Neural cell (in vitro differentiated cells): ENCODE results near the gene CIROP. TPM values are rescaled to one million over a fixed set of nuclear protein-coding genes. Genes with fewer than 3 reads are reported as not detected.

ENCODE experiments used
- H2AFZ ChIP-seq: fragments of 200-600, 300-800 bp; sonication (generic), shearing (Covaris generic); 2 replicates; pipeline ENCODE4 v1.6.0; 2014; ENCODE audit warnings: low read depth, mild to moderate bottlenecking, antibody characterized with exemption, low read length, moderate library complexity
- H3F3A ChIP-seq: fragments of 200-600 bp; shearing (Covaris generic); 2 replicates; pipeline ENCODE4 v1.6.1; 2016; ENCODE audit warnings: mild to moderate bottlenecking, moderate library complexity, mixed read lengths, antibody characterized with exemption, low read length; ENCODE audit not compliant: insufficient read depth, poor library complexity, severe bottlenecking
- H3K27ac ChIP-seq: fragments of 200-600, 300-800 bp; sonication (generic), shearing (Covaris generic); 2 replicates; pipeline ENCODE4 v1.5.1; 2014; ENCODE audit warnings: mild to moderate bottlenecking, low read length, moderate library complexity
- H3K27me3 ChIP-seq: fragments of 300-800, 200-600 bp; sonication (generic), shearing (Covaris generic); 2 replicates; pipeline ENCODE4 v1.6.0; 2014; ENCODE audit warnings: mild to moderate bottlenecking, low read depth, low read length, moderate library complexity; ENCODE audit not compliant: insufficient read depth
- H3K36me3 ChIP-seq: fragments of 300-800, 200-600 bp; sonication (generic), shearing (Covaris generic); 2 replicates; pipeline ENCODE4 v1.5.1; 2014; ENCODE audit warnings: mild to moderate bottlenecking, antibody characterized with exemption, low read length, moderate library complexity; ENCODE audit not compliant: insufficient read depth
- H3K4me2 ChIP-seq: fragments of 300-800, 200-600 bp; sonication (generic), shearing (Covaris generic); 2 replicates; pipeline ENCODE4 v1.6.0; 2014; ENCODE audit warnings: mild to moderate bottlenecking, low read length
- H3K4me3 ChIP-seq: fragments of 300-800, 200-600 bp; sonication (generic), shearing (Covaris generic); 2 replicates; pipeline ENCODE4 v1.5.1; 2014; ENCODE audit warnings: mild to moderate bottlenecking, low read length, moderate library complexity
- H3K79me2 ChIP-seq: fragments of 200-600 bp; shearing (Covaris generic); replicated peaks from 2 replicates; pipeline ENCODE4 v1.6.0; 2014; ENCODE audit warnings: mild to moderate bottlenecking, low read length, moderate library complexity; ENCODE audit not compliant: insufficient read depth
- H3K9ac ChIP-seq: fragments of 300-800, 200-600 bp; sonication (generic), shearing (Covaris generic); 2 replicates; pipeline ENCODE4 v1.6.1; 2016; ENCODE audit warnings: mild to moderate bottlenecking, low read length, mixed read lengths
- H3K9me2 ChIP-seq: fragments of 200-600 bp; shearing (Covaris generic); 2 replicates; pipeline ENCODE4 v1.6.1; 2016; ENCODE audit warnings: mild to moderate bottlenecking, low read length, mixed read lengths; ENCODE audit not compliant: insufficient read depth
- H3K9me3 ChIP-seq: fragments of 200-600, 300-800 bp; sonication (generic), shearing (Covaris generic); 2 replicates; pipeline ENCODE4 v1.6.1; 2016; ENCODE audit warnings: mild to moderate bottlenecking, mixed run types, low read length, moderate library complexity, mixed read lengths
- H4K20me1 ChIP-seq: fragments of 200-600 bp; shearing (Covaris generic); 2 replicates; pipeline ENCODE4 v1.6.1; 2016; ENCODE audit warnings: mild to moderate bottlenecking, mixed run types; ENCODE audit not compliant: insufficient read depth
- CTCF ChIP-seq: fragments of 450-650 bp; IDR thresholded peaks from 2 replicates; pipeline ENCODE4 v1.5.1; 2014; ENCODE audit warnings: antibody characterized with exemption, mild to moderate bottlenecking, moderate library complexity; ENCODE audit not compliant: poor library complexity, severe bottlenecking
- EP300 ChIP-seq: fragments of 450-650 bp; conservative IDR thresholded peaks from 2 replicates; pipeline ENCODE4 v1.6.1; 2014; ENCODE audit warnings: antibody characterized with exemption, mild to moderate bottlenecking, moderate library complexity; ENCODE audit not compliant: poor library complexity, severe bottlenecking
- EZH2 ChIP-seq: fragments of 200-600, 300-800 bp; shearing (Covaris generic), sonication (generic); IDR thresholded peaks from 2 replicates; pipeline ENCODE4 v1.6.1; 2014; ENCODE audit warnings: antibody characterized with exemption, low read length, borderline replicate concordance, mild to moderate bottlenecking; ENCODE audit not compliant: insufficient read depth, poor library complexity, severe bottlenecking
- MXI1 ChIP-seq: fragments of 450-650 bp; conservative IDR thresholded peaks from 2 replicates; pipeline ENCODE4 v1.6.1; 2014; ENCODE audit warnings: antibody characterized with exemption, mild to moderate bottlenecking; ENCODE audit not compliant: poor library complexity, severe bottlenecking
- POLR2AphosphoS5 ChIP-seq: IDR thresholded peaks from 2 replicates; pipeline ENCODE4 v1.6.1; 2012
- RAD21 ChIP-seq: fragments of 450-650 bp; conservative IDR thresholded peaks from 2 replicates; pipeline ENCODE4 v1.6.1; 2014; ENCODE audit warnings: antibody characterized with exemption, mild to moderate bottlenecking, moderate library complexity
- SMC3 ChIP-seq: fragments of 450-650 bp; conservative IDR thresholded peaks from 2 replicates; pipeline ENCODE4 v1.6.1; 2014; ENCODE audit warnings: antibody characterized with exemption, mild to moderate bottlenecking, moderate library complexity; ENCODE audit not compliant: poor library complexity
- TAF1 ChIP-seq: IDR thresholded peaks from 2 replicates; pipeline ENCODE4 v1.6.1; 2012; ENCODE audit warnings: low read depth
- polyA plus RNA-seq: library from polyadenylated mRNA; depleted of rRNA; stranded (reverse); fragments of >200 nt; gene quantifications from 2 replicates; pipeline ENCODE4 v1.2.3, GENCODE V29; 2014
- TF ChIP-seq, protein P1 (sequence below): IDR thresholded peaks from 2 replicates; pipeline ENCODE4 v1.6.1; 2012; ENCODE audit warnings: borderline replicate concordance

The CIROP gene
- polyA plus RNA-seq, 1 donor from 2014 or later, result not detected

GRCh38 chr14:23123419-23123818 lies 18.6 kb upstream of the CIROP start:
- no peaks in the 10 kb centered on the region for H3F3A ChIP-seq
- no peaks in the 10 kb centered on the region for H3K79me2 ChIP-seq
- H3K9ac ChIP-seq, result no peak overlapping the region
- no peak overlapping the region for H3K27ac ChIP-seq
- H3K9me2 ChIP-seq, result no peaks in the 10 kb centered on the region
- no peaks in the 10 kb centered on the region for H3K36me3 ChIP-seq
- H3K9me3 ChIP-seq, result no peaks in the 10 kb centered on the region
- no peaks in the 10 kb centered on the region for H4K20me1 ChIP-seq
- no peak overlapping the region for H2AFZ ChIP-seq
- no peaks in the 10 kb centered on the region for H3K27me3 ChIP-seq
- H3K4me3 ChIP-seq, result no peak overlapping the region
- H3K4me2 ChIP-seq, result no peak overlapping the region
- TF ChIP-seq EZH2, result no peak
- no peak for TF ChIP-seq TAF1
- no peak for TF ChIP-seq RAD21
- no peak for TF ChIP-seq EP300
- TF ChIP-seq CTCF, result no peak
- TF ChIP-seq SMC3, result no peak
- no peak for TF ChIP-seq POLR2AphosphoS5
- TF ChIP-seq MXI1, result no peak
- TF ChIP-seq, protein P1, sequence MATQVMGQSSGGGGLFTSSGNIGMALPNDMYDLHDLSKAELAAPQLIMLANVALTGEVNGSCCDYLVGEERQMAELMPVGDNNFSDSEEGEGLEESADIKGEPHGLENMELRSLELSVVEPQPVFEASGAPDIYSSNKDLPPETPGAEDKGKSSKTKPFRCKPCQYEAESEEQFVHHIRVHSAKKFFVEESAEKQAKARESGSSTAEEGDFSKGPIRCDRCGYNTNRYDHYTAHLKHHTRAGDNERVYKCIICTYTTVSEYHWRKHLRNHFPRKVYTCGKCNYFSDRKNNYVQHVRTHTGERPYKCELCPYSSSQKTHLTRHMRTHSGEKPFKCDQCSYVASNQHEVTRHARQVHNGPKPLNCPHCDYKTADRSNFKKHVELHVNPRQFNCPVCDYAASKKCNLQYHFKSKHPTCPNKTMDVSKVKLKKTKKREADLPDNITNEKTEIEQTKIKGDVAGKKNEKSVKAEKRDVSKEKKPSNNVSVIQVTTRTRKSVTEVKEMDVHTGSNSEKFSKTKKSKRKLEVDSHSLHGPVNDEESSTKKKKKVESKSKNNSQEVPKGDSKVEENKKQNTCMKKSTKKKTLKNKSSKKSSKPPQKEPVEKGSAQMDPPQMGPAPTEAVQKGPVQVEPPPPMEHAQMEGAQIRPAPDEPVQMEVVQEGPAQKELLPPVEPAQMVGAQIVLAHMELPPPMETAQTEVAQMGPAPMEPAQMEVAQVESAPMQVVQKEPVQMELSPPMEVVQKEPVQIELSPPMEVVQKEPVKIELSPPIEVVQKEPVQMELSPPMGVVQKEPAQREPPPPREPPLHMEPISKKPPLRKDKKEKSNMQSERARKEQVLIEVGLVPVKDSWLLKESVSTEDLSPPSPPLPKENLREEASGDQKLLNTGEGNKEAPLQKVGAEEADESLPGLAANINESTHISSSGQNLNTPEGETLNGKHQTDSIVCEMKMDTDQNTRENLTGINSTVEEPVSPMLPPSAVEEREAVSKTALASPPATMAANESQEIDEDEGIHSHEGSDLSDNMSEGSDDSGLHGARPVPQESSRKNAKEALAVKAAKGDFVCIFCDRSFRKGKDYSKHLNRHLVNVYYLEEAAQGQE, result no peak

- no peaks in the 10 kb centered on the region for H3K9me2 ChIP-seq
- no peaks in the 10 kb centered on the region for H3K79me2 ChIP-seq
- no peak overlapping the region for H3K4me3 ChIP-seq
- no peaks in the 10 kb centered on the region for H4K20me1 ChIP-seq
- H3K9ac ChIP-seq, result no peak overlapping the region
- TF ChIP-seq, protein P1, result no peak
- no peak for TF ChIP-seq SMC3
- no peak for TF ChIP-seq TAF1
- no peak for TF ChIP-seq RAD21
- TF ChIP-seq CTCF, result no peak
- TF ChIP-seq POLR2AphosphoS5, result no peak
- TF ChIP-seq MXI1, result no peak
- TF ChIP-seq EP300, result no peak
- TF ChIP-seq EZH2, result no peak
- no peak overlapping the region for H3K27ac ChIP-seq
- no peaks in the 10 kb centered on the region for H3K27me3 ChIP-seq
- no peak overlapping the region for H3K4me2 ChIP-seq
- H2AFZ ChIP-seq, result no peak overlapping the region
- H3K36me3 ChIP-seq, result no peaks in the 10 kb centered on the region
- H3K9me3 ChIP-seq, result no peaks in the 10 kb centered on the region
- H3F3A ChIP-seq, result no peaks in the 10 kb centered on the region
Measured at GRCh38 chr14:23122086-23122485, 17.3 kb upstream of the CIROP start.
